Fibroblast of the aortic adventitia (primary cell): Measurements from ENCODE around the gene TOPBP1. TPM values are rescaled to one million over a fixed set of nuclear protein-coding genes. Genes with fewer than 3 reads are reported as not detected.

Experiments used
- DNase-seq: peaks from one replicate; pipeline ENCODE4 v3.0.0-alpha.2; 2010; ENCODE audit warnings: low read depth
- H3K4me3 ChIP-seq: 2 replicates; pipeline ENCODE4 v1.5.1; 2011; ENCODE audit warnings: low read depth, mild to moderate bottlenecking, control low read depth, low read length, moderate library complexity
- total RNA-seq: library from RNA; depleted of rRNA; stranded (reverse); fragments of >200 nt; gene quantifications from 2 replicates; pipeline ENCODE4 v1.2.3, GENCODE V29; 2012; ENCODE audit warnings: low replicate concordance
- TF ChIP-seq, protein P1 (sequence below): IDR thresholded peaks from 2 replicates; pipeline ENCODE4 v1.5.1; 2011; ENCODE audit warnings: mild to moderate bottlenecking, low read length, control low read depth, inconsistent platforms; ENCODE audit not compliant: insufficient read depth

The TOPBP1 gene
- total RNA-seq, 1 donor = 60.3 TPM

DNA sequence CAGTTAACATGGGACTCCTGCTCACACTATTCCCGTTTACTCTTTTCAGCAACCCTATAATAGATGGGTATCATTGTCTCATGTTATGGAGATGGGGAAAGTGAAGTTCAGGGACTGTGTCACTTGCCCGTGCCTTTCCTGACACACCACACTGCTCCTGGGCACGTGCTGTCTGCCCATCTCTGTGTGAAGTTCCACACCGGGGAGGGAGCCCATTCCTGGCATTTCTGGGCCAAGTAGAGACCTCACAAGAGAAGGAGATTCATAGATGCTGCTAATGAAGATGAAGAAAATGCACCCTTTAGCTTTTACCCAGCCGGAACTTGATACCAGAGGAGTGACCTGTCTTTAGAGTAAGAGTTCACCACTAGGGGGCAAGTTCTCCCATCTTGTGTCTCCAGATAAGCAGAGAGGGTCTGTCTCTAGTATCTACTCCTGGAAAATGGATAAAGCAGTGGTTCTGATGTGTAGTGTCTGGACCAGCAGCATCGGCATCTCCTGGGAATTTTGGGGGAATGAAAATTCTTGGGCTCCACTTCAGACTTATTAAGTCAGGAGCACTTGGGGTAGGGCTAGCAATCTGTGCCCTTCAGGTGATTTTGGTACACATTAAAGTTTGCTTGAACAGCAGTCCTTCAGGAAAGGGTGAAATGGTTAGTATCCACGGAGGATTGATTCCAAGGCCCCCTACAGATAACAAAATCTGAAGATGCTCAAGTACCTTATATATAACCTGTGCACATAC, 2.0 kb upstream of the TOPBP1 start:
- DNase-seq = peak; percentile 50
- no peak overlapping the region for H3K4me3 ChIP-seq
- TF ChIP-seq, protein P1, sequence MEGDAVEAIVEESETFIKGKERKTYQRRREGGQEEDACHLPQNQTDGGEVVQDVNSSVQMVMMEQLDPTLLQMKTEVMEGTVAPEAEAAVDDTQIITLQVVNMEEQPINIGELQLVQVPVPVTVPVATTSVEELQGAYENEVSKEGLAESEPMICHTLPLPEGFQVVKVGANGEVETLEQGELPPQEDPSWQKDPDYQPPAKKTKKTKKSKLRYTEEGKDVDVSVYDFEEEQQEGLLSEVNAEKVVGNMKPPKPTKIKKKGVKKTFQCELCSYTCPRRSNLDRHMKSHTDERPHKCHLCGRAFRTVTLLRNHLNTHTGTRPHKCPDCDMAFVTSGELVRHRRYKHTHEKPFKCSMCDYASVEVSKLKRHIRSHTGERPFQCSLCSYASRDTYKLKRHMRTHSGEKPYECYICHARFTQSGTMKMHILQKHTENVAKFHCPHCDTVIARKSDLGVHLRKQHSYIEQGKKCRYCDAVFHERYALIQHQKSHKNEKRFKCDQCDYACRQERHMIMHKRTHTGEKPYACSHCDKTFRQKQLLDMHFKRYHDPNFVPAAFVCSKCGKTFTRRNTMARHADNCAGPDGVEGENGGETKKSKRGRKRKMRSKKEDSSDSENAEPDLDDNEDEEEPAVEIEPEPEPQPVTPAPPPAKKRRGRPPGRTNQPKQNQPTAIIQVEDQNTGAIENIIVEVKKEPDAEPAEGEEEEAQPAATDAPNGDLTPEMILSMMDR = peak; percentile 65

DNA sequence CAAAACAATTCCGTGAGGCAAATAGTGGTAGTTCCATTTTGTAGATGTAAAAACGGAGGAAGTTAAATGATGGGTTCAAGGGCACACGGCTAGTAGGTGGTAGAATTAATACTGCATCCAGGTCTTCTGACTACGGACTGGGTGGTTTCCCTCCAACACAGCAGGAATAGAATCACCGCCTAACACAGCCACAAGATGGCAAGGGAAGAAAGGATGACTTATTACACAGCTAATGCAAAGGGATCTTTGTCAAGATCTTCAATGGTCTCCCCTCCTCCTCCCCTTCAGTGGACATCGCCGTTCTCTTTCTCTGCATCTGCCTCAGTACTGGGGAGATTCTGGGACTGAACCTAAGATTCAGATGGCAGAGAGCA, 524 bp upstream of the TOPBP1 start:
- TF ChIP-seq, protein P1 = peak; percentile 21
- peak overlapping the region; percentile 96 for H3K4me3 ChIP-seq
- peak; percentile 33 for DNase-seq

DNA sequence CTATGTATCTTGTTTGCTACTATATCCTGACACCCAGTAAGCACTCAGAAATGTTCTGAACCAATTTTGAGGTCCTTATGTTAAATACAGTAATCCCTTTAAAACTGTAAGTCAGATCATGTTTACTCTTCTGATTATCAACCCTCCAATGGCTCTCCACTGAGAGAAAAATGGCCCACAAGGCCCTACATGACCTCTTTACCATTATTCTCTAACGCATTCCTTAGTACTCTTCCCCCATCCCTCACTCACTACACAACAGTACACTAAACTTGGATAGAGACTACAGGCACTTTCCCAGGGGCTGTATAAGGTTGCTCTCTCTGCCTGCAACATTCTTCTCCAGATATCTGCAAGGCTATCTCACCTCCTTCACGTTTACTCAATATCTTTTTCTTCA, 1.9 kb downstream of the TOPBP1 start:
- TF ChIP-seq, protein P1 = no peak
- DNase-seq = no peak
- no peak overlapping the region for H3K4me3 ChIP-seq

DNA sequence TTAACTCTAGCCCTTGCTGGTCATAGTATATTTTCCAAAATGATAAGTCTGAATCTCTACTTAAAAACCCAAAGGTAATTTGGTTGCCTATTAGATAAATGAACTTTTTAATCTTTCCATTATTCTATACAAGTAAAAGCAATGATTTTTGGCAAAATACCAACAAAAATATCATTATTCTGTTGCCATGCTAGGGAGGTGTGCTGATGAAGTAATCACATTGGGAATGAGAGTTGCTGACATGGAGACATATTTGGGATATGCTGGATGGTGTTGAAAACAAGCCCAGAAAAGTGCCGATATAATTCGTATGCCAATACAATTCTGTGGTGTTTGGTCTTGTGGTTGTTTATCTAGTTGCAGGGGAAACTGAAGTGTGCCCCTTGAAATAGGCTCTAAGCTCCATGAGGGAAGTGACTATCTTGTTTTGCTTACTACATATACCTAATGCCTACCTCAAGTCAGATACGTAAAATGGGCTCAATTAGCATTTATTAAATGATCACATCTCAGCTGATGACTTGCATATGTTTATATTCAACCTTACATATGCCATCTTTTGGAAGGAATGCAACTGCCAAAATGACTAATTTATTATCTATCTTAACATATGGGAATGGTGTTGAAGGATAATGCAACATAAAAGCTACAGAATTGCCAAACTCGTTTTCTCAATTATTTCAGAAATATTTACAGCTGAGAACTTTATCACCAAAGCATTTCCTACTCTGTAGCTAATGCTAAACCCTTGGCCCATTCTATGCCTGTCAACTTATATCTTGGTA, 5.8 kb downstream of the TOPBP1 start:
- DNase-seq = no peak
- TF ChIP-seq, protein P1 = no peak

DNA sequence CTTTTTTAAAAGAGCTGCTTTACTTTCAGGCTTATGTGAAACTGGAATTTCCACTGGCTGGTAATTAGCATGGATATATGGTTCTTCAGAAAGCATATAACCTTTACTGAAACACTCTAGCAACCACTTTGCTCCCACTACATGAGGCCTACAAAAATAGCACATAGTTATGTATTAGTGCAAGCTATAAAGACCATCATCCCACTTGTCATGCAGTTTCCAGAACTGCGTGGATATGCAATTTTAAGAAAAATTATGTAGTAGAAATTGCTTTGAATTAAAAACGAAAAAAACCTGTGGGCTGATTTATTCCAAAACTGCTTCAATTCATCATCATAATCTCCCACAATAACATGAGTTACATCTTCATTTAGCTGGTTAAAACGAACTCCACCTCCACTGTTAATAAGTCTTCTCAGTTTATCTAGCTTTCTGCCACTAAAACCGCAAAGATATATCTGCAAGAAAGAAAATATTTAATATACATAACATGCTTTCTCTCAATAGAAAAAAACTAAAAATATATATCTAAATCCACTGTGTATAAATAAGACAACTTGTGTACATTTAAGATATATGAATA, 12.2 kb downstream of the TOPBP1 start:
- no peak overlapping the region for H3K4me3 ChIP-seq
- DNase-seq = no peak
- TF ChIP-seq, protein P1 = no peak

More for the DNA sequence above, 5.8 kb downstream of the TOPBP1 start:
- no peak overlapping the region for H3K4me3 ChIP-seq

DNA sequence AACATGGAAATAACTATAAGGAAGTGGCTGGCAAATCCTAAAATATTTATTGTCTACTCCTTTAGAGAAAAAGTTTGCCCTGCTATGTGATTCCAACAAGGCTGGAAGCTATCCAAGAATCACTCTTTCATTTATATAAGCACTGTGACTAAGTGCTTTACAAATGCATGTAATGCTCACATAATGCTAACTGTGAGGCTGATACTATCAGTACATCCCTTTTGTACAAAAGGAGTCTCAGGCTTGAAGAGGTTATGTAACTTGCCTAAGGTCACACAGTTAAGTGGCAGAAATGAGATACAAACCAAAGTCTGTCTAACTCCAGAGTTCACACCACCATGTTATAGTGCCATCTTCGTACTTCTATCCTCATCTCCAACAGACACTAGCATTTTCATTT, 17.0 kb downstream of the TOPBP1 start:
- peak; percentile 88 for DNase-seq
- TF ChIP-seq, protein P1 = no peak
- no peak overlapping the region for H3K4me3 ChIP-seq
